Lung microvascular endothelial cell (primary cell): ENCODE data around the gene TRAF3IP3. TPM values are rescaled to one million over a fixed set of nuclear protein-coding genes. Genes with fewer than 3 reads are reported as not detected.
"Not testable (repeated sequence)": the region's sequence is repeated elsewhere in the genome, so short reads cannot be mapped to it uniquely, and the experiment has no call there.

Experiments
- DNase-seq, 2 donors: peaks; one replicate each; pipeline versions ENCODE4 v3.0.0 to v3.0.0-alpha.2; 2010; ENCODE audit warnings: low read depth in 2 of 2
- total RNA-seq: library from RNA; depleted of rRNA; stranded (reverse); fragments of >200 nt; gene quantifications from 2 replicates; pipeline ENCODE4 v1.2.1, GENCODE V29; 2014

TRAF3IP3 gene
- total RNA-seq, 1 donor from 2014 or later: not detected

DNA sequence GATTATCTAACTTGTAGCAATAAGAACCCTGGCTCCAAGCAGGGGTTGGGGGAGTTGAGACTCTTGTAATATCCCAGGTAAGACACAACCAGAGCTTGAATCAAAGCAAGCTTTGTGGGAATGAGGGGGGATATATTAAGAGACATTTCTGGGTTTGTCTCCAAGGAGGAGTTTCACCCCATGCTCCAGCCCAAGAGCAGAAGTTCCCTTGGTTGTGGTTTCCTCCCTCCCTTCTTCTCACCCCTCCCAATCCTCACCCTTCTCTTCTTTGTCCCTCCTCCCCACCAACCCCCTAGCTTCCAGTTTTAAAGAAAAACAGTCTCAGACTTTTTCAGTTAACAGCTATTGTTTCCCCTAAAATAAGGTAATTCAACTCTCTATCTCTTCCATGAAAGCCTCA, 11.9 kb downstream of the TRAF3IP3 start:
- DNase-seq: no peak

DNA sequence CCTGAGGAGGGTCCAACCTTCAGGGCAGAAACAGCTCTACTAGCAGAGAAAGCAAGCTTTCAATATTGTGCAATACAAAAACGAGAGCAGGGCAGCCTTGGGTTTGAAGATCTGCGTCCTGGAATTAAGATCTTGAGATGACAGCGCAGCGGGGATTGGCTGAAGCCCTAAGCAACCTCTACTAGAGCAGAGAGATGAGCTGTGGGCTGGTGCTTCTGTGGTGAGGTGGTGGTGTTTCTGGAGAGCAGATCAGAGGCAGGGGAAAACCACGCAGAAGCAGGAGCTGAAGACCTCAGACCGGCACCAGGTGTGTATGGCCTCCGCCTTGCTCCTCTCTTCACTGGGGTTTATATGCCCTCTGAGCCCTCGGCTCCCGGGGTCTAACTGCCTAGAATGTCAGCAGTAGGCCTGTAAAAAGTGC, 12.5 kb downstream of the TRAF3IP3 start:
- DNase-seq: no peak

DNA sequence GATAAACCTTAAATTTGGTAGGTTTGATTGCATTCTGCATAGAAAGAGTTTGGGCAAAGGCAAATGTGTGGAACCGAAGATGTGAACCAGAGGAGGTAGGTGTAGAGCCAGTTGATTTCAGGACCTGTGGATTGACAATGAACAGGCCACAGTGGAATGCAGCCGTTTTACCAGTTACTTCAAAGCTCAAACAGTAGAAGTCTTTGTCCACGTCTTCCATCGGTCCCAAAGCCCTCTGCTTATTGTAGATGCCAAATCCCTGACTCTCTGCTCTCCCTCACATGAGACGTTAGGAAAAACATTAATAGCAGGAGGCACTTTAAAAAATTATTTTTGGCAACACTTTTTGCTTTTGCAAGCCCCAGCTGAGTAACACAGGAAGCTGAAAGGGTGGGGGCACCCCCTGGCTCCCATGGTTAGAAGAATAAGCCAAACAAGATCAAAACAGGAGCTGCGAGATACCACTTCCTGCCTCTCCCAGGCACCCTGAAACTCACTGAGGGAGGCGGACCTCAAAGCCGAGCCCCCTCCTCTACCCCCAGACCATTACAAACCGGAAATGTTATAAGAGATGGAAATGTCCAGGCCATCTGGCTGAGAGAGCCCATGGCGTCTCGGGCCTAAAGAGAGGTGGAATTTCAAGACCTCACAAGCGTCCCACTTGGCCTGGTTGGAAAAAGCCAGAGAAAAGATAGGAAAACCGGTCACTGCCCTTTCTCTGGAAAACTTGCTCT, 13.5 kb downstream of the TRAF3IP3 start:
- DNase-seq: peak; percentile 82 to 91

DNA sequence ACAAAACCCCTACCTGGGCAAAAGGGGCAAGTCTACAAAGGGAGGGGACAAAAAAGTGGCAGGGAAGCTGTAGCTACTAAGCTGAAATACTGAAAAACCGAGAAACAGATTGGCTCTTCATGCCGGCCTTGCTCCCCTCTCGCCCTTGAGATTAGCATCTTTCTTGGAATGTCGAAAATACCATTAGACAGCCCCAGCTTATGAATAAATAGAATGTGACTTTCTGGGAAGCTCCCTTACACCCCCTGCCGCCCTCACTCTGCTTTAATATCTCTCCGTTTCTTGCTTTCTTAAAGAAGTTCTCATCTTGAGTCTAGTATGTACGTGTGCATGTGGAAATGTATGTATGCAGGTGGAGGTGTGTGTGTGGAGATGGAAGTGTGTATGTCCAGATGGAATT, 14.1 kb downstream of the TRAF3IP3 start:
- DNase-seq: no peak

DNA sequence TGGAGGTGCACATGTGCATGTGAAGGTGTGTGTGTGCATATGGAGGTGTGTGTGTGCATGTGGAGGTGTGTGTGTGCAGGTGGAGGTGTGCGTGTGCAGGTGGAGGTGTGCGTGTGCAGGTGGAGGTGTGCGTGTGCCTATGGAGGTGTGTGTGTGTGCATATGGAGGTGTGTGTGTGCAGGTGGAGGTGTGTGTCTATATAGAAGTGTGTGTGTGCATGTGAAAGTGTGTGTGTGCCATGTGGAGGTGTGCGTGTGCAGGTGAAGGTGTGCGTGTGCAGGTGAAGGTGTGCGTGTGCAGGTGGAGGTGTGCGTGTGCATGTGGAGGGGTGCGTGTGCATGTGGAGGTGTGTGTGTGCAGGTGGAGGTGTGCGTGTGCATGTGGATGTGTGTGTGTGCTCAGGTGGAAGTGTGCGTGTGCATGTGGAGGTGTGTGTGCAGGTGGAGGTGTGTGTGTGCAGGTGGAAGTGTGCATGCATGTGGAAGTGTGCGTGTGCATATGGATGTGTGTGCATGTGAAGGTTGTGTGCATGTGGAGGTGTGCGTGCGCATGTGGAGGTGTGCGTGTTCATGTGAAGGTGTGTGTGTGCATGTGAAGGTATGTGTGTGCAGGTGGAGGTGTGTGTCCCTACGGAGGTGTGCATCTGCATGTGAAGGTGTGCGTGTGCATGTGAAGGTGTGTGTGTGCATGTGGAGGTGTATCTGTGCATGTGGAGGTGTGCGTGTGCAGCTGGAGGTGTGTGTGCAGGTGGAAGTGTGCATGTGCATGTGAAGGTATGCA, 15.0 kb downstream of the TRAF3IP3 start:
- no peak for DNase-seq

DNA sequence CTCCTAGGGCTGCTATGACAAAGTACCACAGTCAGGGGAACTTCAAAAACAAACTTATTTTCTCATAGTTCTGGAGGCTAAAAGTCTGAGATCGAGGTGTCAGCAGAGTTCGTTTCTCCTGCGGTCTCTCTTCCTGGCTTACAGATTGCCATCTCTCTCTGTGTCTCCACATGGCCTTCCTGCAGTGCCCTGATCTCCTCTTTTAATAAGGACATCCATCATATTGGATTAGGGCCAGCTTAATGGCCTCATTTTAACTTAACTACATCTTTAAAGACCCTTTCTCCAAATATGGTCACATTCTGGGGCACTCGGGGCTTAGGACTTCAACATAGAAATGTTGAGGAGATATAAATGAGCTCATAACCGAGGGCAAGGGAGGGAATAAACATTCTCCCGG, 16.3 kb downstream of the TRAF3IP3 start:
- no peak for DNase-seq

DNA sequence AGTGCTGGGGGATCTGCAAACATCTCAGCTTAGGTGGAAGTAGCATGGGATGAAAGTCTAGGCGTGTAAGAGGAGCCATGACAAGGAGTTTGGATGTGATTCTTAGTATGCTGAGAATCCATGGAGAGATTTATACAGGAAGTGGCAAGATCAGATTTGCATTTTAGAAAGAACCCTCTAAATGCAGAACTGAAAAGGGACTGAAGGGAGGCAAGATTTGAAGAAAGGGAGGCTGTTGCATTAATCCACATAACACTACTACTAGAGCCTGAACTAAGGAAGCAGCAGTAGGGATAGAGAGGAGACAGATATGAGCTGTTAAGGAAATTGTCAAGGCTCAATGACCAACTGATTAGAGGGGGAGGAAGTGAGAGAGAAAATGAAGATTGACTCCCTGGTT, 18.7 kb downstream of the TRAF3IP3 start:
- DNase-seq: no peak

DNA sequence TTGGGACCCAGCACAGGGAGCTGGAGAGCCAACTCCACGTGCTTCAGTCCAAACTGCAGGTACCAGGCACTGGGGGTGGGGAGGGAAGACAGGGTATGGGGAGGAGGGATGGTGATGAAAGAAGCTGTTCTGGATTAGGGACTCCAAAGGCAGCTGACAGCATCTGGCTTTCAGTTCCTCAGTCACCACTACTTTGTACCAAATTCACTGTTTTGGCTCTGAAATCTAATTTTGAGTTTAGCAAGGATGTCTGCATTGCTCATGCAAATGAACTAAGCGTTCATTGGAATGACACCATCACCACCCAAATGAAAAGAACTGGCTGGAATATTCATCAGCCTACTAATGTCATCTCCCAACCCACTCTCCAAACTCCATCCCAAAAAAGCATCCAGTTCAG, 19.8 kb downstream of the TRAF3IP3 start:
- no peak for DNase-seq

DNA sequence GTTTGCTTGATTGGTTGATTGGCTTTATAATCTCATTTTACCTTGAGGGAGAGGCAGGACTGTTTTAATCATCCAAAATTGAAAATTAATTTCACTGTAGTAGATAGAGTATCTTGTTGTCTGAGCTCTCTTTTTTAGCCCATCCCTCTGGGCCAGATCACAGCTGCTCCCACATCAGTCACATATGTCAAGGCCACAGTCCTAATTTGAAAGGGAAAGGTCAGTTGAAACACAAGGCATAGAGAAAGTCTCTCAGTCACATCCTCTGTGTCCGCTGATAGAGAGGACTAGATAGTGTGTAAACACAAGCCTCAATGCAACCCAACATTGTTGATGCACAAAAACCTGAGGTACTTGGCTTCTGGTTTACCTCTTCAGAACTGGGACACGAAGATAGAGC, 21.7 kb downstream of the TRAF3IP3 start:
- no peak for DNase-seq

DNA sequence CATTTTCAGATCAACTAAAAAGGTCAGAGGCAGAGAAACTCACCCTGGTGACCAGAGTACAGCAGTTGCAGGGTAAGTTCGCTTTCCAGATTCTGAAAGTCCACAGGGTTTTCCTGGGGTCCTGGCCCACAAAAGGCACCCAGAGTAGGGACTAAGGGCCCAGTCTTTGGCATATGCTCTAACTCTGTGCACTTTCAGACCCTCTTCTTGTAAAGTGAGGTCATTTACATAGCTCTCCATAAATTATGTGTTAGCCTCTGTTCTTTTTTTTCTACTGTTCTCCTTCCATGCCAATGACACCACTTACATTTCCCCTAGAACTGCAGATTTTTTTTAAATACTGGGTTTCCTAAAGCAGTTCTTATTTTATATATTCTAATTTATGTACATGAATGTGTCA, 22.2 kb downstream of the TRAF3IP3 start:
- DNase-seq: no peak

DNA sequence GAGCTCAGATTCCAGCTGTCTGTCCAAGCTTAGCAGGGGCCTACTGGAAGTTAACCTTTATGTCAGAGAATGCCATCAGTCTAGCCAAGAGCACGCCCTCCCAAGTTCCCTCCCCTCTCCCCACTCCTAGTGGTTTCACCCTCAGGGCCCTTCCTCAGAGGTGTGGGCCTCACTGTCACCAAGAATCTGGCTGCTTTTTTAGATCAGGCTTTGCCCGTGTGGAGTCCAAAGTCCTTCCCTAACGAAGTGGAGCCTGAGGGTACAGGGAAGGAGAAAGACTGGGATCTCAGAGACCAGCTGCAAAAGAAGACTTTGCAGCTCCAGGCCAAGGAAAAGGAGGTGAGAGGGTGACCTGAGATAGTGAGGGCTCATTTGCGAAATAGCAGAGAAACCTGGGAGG, 24.4 kb downstream of the TRAF3IP3 start:
- no peak for DNase-seq

DNA sequence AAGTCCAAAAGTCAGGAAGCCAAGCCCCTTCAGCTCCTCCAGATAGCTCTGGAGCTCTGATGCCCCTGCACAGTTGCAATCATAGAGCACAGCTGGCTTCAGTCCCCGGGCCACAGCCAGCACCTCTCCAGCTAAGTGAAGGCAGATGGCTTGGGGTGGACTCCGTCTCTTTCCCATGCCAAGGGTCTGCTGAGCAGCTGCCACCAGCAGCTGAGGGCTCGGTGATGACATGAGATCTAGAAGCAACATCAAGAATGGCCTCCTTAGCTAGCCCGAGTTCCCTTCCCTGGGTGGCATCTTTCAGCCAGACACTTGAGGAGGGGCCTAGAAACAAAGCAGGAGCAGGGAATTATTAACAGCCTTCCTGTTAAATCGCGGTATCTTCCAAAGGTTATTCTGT, 27.5 kb downstream of the TRAF3IP3 start:
- DNase-seq: no peak

DNA sequence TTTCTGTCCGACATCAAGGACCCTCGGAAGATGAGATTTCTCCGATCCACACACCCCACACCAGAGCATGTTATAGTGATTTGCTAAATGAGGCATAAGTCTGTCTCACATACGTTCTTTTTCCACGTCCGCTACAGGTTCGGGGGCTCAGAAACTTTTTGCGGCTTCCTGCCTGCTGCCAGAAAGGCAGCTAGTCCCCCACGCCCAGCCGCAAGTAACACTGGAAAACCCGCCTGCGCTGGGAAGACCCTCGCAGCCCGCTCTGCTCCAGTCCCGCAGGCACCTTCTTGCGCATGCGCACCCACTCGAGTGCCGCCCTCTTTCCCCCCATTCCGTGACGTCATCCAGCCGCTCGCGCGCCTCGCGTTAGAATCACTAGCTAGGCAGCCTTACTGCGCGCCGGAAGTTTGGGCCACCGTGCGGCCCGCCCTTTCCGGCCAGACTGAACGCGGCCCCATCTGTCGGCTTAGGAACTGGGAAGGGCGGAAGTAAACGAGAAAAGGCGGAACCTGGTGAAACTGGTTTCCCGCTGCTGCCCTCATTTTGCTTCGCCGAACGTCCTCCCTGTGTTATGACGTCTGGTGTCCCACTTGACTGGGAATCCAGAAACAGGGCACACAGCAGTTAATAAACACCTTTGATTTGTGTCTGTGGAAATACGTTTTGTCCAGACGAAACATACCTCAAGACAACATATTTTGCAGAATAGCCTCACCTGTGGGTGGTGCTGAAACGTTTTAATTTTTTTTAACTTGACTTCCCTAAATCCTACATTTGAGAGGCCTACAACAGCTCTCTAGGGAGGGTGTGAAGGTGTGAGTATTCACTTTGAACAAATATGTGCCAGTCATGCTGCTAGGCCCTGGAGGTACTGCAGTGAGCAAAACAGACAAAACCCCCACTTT, 28.7 kb downstream of the TRAF3IP3 start, which contains the start of gene C1orf74:
TSS of gene C1orf74 (minus strand) at position 295 of the 905 bp plus-strand sequence. CDS start 925 bp downstream, outside the sequence.
- peak; percentile 98 for DNase-seq

DNA sequence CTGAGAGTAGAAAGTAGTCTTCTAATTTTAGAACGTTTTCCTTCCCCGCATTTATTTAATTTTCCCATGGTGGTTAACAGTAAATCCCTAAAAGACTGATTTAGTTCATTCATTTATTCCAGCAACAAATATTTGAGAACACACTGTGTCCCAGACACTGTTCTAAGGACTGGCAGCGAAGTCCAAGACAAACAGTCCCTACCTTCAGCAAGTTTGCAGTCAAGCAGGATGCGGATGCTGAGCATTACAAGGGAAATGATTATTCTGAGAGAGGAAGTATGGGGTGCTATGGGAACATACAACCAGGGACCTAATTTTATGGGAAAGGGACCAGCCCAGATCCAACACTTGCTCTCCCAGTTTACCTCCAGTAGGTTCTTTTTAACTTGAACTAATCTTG, 29.7 kb downstream of the TRAF3IP3 start:
- DNase-seq: no peak

DNA sequence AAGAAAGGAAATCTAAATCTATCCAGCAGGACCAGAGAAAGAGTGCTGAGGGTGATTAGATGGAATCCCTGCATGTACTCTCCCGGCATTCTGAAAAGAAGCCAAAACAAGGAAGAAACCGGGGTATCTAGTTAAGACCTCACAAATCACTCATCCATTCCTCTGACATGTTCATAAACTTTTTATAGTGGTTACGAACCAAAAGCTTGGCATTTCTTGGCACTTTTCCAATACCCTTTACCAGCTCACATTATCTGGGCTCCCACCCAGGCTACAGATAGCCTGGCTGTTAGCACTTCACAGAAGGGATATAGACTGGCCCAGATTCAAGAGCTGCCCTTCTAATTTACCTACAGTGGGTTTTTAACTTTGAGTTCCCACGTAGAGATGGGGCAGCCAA, 30.3 kb downstream of the TRAF3IP3 start:
- DNase-seq: no peak

DNA sequence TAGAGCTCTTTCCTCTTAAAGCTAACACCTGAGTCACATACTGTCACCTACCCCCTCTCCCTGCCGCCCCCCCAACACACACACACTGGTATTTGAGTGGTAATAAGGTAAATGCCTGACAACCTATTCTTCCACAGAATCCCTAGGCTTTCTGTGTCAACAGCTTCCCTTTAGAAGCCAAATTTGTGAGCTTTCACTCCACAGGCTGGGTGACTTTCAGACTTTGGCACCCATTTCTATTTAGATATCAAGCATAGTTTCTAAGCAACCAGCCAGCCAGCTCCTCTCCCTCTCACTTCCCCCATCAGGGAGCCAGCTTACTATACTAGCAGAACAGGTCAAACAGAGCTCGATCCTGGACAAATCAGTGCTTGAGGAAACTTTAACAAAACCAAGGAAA, 31.7 kb downstream of the TRAF3IP3 start:
- DNase-seq: no peak

DNA sequence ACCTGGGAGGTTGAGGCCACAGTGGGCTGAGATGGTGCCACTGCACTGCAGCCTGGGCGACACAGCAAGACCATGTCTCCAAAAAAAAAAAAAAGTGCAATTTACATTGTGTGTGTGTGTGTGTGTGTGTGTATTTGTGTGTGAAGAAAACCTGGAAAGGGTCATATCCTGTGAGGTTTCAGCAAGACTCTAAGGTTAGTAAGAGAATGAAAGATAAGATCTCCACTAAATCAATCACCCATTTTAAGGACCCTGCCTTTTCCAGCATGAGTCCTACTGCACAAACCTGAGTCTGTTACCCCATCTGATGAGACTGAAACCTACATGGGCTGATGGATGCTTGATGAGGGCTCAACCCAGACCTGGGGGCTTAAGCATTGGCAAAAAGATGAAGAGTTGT, 33.4 kb downstream of the TRAF3IP3 start:
- no peak for DNase-seq

DNA sequence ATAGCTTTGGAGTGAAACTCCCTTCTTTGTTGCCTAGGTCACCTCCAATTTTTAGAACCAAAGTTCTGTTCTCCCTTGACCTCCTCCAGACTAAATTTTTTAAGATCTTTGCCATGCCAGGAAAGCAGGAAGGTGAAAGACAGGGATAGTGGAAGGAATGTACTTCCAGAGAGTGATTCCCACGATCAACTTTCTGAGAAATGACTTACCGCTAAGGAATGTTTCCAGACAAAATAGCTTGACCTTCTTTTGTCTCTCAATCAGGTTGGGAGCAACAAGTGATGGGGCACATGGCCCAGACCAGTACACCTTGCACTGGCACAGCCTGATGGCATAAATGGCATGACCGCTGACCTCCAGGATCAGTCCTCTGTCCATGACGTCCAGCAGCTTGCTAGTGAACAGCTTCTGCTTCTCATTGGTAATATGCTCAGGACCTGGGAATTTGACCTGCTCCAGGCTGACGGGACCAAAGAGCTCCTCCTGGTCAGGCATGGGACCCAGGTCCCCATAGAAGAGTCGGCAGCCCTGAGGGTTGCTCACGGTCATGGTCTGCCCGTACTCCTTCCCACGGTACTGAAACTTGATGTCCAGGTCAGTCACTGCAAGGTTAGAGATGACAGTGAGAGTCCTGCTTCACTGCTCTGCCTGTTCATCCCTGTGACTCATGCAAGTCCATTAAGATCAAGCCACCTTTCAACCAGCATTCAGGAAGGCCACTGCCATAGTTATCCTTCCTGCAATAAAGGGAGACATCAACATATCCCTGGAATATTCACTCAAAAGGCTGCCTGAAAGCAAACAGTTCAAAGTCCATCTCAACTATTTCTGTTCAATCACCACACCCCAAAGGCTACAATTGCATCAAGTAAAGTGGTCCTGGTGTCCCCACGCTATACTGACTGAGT, 34.7 kb downstream of the TRAF3IP3 start:
- DNase-seq: no peak

DNA sequence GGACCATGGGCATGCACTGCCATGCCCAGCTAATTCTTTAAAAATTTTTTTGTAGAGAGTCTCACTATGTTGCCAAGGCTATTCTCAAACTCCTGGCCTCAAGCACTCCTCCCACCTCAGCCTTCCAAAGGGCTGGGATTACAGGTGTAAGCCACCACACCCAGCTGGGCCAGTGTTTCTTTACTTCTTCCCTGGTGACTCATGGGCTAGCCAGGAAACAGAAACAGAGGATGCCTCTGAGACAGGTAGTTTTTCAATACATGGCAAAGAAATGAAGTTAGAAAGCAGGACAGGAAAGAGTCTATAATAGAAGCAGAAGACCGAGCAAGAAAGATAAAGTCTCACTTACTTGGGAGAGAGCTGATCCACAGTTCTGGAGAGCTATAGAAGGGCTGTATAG, 36.1 kb downstream of the TRAF3IP3 start:
- DNase-seq: no peak

DNA sequence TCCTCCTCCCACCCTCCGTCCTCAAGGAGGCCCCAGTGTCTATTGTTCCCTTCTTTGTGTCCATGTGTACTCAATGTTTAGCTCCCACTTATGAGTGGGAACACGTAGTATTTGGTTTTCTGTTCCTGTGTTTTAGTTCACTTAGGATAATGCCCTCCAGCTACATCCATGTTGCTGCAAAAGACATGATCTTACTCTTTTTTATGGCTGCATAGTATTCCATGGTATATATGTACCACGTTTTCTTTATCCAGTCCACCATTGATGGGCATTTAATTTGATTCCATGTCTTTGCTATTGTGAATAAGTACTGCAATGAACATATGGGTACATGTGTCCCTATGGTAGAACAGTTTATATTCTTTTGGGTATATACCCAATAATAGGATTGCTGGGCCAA, 37.9 kb downstream of the TRAF3IP3 start:
- DNase-seq: not testable (repeated sequence)
